ENCODE data around the gene CLOCK. TPM values are rescaled to one million over a fixed set of nuclear protein-coding genes. Genes with fewer than 3 reads are reported as not detected.
A peak's percentile ranks its signal among the peaks of the same experiment; 100 is the strongest.

Gene CLOCK
- total RNA-seq, 1 donor from 2014 or later, result 25.5 TPM

DNA sequence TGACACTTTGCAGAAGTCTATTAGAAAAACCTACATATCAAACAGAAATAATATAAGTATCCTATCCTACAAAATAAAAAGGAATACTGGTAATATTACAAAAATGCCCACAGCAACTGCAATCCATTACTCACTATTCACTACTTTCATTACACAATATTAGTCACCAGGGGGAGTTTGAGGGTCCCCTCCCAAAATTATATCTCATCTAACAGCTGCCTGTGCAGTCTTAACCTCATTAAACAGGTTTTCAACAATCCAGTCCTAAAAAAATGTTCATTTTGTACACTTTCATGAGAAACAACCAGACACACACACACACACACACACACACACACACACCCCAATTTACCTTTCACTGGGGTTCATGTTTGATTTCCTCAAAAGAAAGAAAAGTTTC lies 2.9 kb downstream of the CLOCK start:
- peak; percentile 29 for DNase-seq

DNA sequence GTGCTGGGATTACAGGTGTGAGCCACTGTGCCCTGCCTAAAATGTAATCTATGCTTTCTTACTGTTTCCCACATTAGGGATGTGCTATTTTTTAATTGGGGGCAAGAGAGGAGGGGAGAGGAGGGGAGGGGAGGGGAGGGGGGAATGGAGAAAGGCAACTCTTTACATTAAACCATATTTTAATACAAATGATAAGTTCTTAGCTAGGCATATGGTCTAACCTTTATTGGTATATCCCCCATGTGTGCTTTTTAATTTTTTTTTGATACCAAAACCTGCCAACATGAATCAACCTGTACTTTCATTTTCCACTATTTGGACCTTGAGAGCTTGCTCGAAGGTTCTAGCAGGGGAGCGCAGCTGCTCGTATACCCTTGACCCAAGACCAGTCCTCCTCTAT lies 6.4 kb downstream of the CLOCK start:
- no peak for DNase-seq

DNA sequence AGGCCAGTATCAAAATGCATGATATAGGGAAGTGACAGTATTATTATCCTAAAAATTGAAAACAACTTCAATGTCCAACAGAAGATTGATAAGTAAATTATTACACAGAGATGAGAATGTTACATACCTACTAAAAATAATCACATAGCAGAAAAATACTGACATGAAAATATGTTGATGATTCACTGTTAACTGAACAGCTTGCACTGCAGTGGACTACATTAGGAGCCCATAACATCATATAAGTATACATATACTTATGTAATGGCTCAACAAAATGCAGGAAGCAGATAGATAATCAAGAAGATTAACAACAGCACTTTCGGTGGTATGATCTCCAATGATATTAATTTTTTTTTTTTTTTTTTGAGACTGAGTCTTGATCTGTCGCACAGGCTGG lies 7.1 kb downstream of the CLOCK start:
- no peak for DNase-seq

DNA sequence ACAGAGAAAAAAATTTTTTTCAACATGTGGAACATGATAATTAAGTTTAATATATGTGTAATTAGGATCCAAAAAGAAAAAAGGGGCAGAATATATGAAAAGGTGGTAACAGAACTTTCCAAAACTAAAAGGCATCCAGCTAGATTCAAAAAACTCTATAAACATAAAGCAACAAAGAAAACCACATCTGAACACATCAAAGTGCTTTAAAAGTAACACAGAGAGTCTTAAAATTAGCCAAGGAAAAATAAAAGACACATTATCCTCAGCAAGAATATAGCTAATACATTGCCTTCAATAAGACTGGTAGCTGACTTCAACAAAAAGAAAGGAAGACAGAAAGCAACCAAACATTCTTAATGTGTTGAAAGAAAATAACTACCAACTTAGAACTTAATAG lies 8.2 kb downstream of the CLOCK start:
- DNase-seq, result no peak

DNA sequence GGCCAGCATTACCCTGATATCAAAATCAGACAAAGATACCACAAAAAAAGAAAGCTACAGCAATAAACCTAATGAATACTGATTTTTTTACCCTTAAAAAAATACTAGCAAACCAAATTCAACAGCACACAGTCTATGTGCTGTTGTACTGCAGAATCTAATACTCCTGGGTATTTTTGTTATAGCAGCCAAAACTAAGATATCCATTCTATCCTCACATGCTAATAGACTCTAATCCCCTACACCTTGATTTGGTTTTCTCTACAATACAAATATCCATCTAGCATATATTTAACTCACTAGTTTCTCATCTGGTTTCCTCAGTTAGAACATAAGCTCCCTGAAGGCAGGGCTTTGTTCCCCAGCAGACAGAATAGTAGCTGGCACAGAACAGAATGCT lies 12.4 kb downstream of the CLOCK start:
- no peak for DNase-seq

DNA sequence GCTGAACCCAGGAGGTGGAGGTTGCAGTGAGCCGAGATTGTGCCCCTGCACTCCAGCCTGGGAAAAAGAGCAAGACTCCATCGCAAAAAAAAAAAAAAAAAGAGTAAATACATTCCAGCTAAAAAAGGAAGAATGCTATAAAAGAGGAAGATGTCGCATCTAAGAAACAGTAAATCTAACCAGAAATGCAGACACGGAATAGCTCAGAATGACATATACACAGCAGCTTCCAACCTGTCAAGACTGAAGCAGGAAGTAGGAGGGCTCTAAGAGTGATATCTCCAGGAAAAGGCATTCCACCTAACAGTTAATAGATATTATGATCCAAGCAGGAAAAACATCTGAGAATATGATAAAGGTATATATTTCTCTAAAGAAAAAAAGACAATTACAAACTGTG lies 16.0 kb downstream of the CLOCK start:
- no peak for DNase-seq

DNA sequence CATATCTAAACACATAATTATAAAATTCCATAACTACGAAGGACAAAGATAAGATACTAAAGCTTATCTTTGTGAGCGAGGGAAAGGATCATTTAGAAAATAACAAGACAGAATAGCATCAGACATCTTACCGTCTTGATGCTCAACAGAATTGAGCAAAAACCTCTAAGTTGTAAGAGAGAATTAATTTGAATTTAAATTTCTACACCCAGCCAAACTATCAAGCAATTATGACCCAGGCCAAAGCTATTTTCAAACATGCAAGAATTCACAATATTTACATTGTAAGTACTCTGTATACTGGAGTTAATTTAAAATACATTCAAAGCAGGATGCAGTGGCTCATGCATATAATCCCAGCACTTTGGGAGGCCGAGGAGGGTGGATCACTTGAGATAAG lies 16.5 kb downstream of the CLOCK start:
- no peak for DNase-seq

DNA sequence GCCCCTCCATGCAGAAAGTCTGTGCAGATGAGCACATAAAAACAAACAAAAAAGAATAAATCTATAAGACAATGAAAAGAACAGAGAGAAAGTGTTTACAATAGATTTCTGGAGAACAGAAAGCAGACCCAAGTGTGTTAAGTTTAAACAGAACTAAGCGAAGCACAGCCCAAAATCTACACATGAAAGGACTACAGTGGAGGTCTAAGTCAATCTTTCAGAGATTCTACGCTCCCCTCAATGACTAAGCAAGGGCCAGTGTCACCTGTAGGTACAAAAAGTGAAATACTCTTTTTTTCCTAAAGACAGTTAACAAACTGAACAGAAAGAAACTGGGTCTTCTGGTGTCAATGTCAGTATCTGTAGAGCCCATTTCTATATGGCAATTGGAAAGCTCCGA lies 18.2 kb downstream of the CLOCK start:
- no peak for DNase-seq

DNA sequence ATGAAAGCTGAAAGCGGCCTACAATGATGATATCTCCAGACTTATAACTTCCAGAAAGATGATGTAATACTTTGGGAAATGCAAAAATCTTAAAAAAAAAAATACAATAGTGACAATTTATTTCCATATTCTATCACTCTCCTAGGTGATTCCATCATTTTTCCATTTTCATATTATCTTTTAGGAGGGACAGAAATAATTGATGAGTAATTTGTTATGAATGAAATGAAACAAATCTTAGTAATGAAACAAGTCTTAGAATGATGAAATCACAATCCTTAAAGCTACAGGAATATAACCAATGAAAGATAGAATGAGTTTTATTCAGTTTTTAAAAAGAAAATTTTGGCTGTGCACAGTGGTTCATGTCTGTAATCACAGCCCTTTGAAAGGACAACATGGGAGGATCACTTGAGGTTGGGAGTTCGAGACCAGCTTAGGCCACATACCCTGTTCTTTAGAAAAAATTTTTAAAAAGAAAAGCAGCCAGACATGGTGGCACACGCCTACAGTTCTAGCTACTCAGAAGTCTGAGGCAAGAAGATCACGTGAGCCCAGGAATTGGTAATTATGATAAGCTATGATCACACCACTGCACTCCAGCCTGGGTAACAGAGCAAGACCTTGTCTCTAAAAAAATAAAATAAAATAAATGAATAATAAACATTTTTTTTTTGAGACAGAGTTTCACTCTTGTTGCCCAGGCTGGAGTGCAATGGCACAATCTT lies 21.7 kb downstream of the CLOCK start:
- DNase-seq, result peak; percentile 1

DNA sequence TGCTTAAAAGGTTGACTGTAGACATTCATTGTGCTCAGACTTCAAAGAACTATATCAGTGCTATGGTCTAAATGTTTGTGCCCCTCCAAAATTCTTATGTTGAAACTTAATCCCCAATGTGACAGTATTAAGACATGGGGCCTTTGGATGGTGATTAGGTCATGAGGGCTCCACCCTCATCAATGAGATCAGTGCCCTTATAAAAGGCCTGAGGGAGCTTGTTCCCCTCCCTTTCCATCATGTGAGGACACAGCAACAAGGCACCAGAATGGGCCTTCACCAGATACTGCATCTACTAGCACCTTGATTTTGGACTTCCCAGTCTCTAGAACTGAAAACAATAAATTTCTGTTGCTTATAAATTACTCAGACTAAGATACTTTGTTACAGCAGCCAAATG lies 28.3 kb downstream of the CLOCK start:
- no peak for DNase-seq

DNA sequence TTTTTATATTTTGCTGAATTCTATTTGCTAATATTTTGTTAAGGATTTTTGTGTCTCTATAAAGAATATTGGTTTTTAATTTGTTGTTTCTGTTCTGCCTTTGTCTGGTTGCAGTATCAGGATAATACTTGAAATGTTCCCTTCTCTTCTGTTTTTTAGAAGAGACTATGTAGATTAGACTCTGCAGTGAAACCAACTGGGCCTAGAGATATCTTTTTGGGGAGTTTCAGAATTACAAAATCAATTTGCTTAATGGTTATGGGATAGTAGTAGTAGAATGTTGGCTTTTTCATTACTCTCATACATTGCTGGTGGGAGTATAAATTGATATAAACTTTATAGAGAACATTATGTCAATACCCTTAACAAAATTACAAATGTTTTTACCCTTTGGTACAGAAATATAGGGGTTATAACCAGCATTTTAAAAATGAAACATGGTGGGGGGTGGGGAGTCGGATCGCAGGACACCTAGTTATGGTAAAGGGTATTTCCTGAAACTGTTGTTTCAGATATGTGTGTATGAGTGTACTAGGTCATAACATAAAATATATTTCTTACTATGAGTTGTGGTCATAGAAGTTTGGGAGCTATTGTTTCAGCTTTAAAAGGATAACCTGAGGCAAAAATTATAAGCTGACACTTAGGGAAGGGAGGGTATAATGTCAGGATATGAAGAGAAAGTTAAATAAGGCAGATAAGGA lies 29.0 kb downstream of the CLOCK start:
- DNase-seq, result no peak

DNA sequence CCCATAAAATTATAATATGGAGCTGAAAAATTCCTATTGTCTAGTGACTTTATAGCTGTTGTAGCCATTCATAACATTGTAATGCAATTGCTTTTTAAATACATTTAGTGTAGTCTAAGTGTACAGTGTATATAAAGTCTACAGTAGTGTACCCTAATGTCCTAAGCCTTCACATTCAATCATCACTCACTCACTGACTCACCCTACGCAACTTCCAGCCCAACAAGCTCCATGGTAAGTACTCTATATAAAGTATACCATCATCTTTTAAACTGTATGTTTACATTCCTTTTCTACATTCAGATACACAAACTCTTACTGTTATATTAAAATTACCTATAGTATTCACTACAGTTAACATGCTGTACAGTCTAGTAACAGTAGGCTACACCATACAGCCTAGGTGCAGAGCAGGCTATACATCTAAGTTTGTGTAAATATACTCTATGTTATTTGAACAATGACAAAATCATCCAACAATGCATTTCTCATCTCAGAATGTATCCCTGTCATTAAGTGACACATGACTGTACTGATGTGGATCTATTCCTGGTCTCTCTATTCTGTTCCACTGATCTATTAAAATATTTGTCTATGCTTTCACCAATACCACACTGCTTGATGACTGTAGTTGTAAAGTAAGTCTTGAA lies 33.7 kb downstream of the CLOCK start:
- DNase-seq, result no peak

DNA sequence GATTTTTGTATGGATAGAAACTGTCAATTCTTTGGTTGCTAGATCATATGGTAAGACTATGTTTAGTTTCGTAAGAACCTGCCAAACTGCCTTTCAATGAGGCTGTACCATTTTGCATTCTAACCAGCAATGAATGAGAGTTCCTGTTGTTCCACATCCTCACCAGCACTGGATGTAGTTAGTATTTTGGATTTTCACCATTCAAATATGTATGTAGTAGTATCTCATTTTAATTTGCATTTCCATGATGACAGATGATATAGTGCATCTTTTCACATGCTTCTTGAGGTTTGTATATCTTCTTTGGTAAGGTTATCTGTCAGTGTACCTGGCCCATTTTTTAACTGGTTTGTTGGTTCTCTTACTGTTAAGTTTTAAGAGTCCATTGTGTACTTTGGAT lies 34.6 kb downstream of the CLOCK start:
- DNase-seq, result no peak

DNA sequence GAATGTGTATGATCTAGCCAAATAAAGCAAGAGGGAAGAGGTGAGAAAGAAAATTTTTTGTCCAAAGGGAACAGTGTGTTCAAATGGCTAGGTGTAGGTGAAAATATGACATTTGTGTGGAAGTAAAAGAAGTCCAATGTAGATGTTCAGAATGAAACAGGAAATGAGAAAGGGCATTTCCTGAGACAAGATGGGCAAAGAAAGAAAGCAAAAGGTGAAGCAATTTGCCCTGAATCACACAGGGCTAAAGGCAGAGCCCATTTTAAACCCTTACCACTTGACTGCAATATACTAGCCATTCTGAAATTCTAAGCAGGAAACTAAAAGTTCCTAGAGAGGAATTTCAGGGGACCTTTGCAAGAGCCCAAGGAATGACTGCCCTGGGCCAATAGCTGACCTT lies 36.0 kb downstream of the CLOCK start:
- no peak for DNase-seq

DNA sequence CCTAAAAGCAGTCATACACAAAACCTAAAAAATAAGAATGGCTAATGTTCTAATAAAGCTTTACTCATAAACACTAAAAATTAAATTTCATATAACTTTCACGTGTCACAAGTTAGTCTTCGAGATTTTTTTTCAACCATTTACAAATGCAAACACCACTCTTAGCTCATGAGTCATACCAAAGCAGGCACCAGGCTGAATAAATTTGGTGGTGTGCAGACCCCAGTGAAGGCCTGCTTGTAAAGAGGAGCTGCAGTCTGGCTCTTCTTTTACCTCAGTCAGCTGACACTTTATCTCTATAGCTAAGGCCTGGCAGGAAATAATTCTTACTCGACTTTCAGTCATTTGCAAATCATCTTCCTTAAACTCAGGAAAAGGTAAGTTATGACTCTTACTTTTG lies 37.4 kb downstream of the CLOCK start:
- DNase-seq, result no peak

DNA sequence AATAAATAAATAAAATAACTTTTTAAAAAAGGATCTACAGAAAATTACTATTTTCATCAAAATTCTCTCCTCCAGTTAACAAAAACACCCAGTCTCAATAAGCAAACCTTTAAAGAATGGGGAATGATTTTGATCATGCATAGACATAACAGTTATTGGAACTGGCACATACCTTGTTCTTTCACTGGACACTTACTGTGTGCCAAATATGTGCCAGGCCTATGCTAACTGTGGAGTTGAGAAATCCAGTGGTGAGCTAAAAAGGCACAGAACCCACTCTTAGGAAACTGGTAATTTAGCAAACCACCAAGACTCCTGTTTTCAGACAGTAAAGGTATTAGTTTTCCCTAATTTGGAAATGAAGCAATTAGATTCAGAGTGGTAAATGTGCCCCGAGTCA lies 39.1 kb downstream of the CLOCK start:
- DNase-seq, result no peak

DNA sequence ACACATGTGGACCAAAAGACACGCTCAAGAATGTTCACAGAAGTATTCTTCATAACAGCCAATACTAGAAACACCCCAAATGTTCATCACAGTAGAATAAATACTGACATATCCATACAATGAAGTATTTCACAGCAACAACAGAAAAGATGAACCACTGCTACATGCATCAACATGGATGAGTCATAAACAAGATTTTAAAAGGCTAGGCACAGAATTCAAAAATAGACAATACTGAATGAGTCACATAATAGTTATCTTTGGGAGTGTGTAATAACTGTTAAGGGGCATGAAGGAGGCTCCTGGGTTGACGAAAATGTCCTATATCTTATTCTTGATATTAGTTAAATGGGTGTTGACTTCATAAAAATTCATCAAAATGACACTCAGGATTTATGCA lies 43.5 kb downstream of the CLOCK start:
- DNase-seq, result no peak

DNA sequence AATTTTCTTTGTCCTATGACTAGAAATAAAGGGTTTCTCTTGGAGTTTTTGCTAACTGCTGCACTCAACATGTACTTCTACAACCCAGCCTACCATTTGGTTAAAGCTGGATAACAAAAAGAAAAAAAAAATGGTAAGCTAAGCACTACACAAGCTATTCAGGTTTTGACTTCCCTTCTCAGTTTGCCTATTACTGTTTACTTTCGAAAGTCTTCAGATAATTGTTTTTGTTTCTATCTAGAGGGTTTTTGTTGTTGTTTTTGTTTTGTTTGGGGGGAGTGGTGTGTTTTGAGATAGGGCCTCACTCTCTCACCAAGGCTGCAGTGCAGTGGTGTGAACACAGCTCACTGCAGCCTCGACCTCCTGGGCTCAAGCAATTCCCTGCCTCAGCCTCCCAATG lies 46.6 kb downstream of the CLOCK start:
- DNase-seq, result no peak

DNA sequence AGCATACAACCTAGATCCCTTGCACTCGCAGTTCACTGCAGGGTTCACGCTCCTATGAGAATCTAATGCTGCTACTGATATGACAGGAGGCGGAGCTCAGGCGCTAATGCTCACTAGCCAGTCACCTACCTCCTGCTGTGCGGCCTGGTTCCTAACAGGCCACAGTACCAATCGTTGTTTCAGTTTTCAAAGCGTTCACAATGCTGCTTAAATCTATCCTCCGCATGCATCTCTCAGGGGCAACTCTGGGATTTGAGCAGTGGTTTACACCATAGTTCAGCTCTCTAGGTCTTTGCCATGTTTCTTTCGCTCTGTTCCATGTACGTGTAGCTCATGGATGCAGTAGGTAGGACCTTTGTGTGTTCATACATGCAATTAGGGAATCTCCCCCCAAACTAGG lies 47.2 kb downstream of the CLOCK start:
- no peak for DNase-seq

DNA sequence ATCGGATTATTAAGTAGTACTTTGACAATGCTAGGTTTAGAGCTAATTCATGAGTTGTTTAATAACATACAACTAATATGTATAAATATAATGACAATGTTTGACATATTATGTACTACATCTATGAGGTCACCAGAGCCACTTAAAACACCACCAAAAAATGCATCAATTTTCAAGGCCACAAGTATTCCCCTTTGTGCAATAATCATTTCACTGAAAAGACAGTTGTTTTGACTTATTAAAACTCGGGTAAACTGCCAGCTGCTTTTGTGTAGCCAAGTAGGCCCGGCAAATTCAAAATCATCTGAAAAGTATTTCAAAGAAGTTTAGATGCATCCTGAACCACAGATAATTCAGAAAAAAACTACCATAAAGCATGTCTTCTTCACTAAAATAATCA lies 48.7 kb downstream of the CLOCK start:
- no peak for DNase-seq

DNA sequence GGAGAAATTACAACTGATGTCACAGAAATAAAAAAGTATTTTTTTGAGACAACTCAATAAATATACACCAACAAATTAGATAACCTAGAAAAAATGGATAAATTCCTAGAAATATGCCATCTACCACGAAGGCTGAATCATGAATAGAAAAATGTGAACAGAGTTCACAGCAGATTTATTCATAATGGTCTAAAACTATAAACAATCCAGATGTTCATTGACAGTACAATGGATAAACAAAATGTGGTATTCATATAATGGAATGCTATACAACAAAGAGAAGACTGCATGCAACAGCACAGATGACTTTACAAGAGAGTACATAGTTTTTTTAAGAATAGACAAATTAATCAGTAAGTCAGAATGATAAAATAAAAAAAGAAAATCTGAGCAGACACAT lies 55.2 kb downstream of the CLOCK start:
- no peak for DNase-seq

DNA sequence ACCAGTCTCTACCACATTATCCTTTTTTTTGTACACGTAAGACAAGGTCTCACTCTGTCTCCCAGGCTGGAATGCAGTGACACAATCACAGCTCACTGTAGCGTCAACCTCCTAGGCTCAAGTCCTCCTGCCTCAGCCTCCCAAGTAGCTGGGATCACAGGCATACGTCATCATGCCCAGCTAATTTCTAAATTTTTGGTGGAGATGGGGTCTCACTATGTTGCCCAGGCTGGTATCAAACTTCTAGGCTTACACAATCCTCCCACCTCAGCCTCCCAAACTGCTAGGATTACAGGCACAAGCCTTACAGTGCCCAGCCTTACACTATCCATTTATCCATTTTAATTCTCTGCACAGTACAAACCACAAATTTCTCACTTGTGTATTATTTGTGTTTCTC lies 58.0 kb downstream of the CLOCK start:
- DNase-seq, result no peak

DNA sequence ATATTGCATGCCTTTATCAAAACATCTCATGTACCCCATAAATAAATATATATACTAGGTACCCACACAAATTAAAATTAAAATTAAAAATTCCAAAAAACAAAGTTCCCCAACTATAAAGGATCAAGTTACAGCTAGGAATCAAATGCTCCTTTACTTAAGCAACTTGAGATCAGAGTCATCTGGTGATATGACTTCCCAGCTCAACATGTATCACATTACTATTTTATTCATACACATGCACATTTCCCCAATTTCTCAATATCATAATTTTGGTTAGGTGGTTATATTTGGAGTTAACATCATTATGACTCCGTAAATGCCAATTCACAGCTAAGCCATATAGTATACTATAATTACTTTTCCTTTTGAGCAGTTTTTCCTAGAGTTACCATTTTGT lies 60.9 kb downstream of the CLOCK start:
- DNase-seq, result no peak

DNA sequence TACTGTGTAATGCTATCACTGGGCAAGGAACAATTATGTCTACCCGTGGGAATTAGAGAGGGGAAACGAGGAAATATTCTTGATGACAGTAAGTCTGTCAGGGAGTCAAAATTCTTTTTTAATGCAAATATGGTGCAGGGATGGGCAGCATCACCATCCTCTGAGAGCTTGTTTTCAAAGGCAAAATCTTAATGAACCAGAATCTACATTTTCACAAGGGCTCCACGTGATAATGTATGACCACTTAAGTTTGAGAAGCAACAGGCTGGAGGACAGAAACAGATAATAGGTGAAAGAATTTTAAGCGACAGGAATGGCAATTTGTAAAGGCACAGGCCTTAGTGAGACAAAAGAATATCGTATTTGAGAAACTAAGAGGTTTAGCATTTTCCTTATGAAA lies 63.4 kb downstream of the CLOCK start:
- no peak for DNase-seq
